OCI-LY1 (cell line): Measurements from ENCODE around the gene ZNF18.

Source experiments
- EZH2 ChIP-seq: fragments of 200-600 bp; sonication (generic), shearing (Covaris generic); IDR thresholded peaks from 2 replicates; pipeline ENCODE4 v1.8.0; 2017; ENCODE audit warnings: borderline replicate concordance, mixed run types, mild to moderate bottlenecking, antibody characterized with exemption, low read length, moderate library complexity, mixed read lengths
- TF ChIP-seq, protein P1 (sequence below): fragments of 200-600 bp; sonication (generic), shearing (Covaris generic); IDR thresholded peaks from 2 replicates; pipeline ENCODE4 v1.5.1; 2017; ENCODE audit warnings: mild to moderate bottlenecking, antibody characterized with exemption, low read length, moderate library complexity, mixed read lengths

DNA sequence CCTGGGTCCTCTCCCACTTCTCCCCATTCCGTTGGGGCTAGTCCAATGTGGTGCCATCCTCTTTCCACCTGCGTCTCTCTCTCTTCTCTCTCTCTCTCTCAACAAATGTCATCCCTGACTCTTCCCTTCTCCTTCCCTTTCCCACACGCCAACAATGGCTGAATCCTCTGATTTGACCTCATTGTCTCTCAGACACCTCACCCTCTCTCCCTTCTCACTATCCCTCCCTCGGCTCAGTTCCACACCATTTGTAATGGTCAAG, 628 bp upstream of the ZNF18 start:
- TF ChIP-seq, protein P1, sequence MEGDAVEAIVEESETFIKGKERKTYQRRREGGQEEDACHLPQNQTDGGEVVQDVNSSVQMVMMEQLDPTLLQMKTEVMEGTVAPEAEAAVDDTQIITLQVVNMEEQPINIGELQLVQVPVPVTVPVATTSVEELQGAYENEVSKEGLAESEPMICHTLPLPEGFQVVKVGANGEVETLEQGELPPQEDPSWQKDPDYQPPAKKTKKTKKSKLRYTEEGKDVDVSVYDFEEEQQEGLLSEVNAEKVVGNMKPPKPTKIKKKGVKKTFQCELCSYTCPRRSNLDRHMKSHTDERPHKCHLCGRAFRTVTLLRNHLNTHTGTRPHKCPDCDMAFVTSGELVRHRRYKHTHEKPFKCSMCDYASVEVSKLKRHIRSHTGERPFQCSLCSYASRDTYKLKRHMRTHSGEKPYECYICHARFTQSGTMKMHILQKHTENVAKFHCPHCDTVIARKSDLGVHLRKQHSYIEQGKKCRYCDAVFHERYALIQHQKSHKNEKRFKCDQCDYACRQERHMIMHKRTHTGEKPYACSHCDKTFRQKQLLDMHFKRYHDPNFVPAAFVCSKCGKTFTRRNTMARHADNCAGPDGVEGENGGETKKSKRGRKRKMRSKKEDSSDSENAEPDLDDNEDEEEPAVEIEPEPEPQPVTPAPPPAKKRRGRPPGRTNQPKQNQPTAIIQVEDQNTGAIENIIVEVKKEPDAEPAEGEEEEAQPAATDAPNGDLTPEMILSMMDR, result no peak
- TF ChIP-seq EZH2, result no peak
